B cell (primary cell): ENCODE measurements around the gene GPR151. TPM values are rescaled to one million over a fixed set of nuclear protein-coding genes. Genes with fewer than 3 reads are reported as not detected.

Source experiments
- ATAC-seq: fragments of 200-7000 bp; cut with Tn5 transposase; one replicate; pipeline ENCODE4 v1.10.0; 2021; ENCODE audit warnings: low read depth, mild to moderate bottlenecking, moderate number of reproducible peaks, moderate library complexity
- CTCF ChIA-PET: fragments of 350-600 bp; sonication (Branson Sonifier 250); formaldehyde crosslinking; loops from one replicate; lab custom pipeline; 2021; ENCODE audit warnings: antibody characterized with exemption, inconsistent platforms; lab: Charles Lee
- POLR2A ChIA-PET: fragments of 350-600 bp; sonication (Branson Sonifier 250); formaldehyde crosslinking; loops from one replicate; lab custom pipeline; 2021; ENCODE audit warnings: antibody characterized with exemption; lab: Charles Lee
- DNase-seq: peaks from one replicate; pipeline ENCODE4 v3.0.0; 2013
- H2AFZ ChIP-seq: 2 replicates; pipeline ENCODE4 v1.6.1; 2012; ENCODE audit warnings: mild to moderate bottlenecking, low read depth, low read length; ENCODE audit not compliant: insufficient read depth, poor library complexity, severe bottlenecking
- H3K27ac ChIP-seq, 2 donors: 1 replicate in 1 of 2; 2 replicates in 1 of 2; pipeline ENCODE4 v1.5.1; 2012 to 2013; ENCODE audit warnings: low read length in 2 of 2, mild to moderate bottlenecking in 2 of 2, moderate library complexity in 1 of 2
- H3K27me3 ChIP-seq, 4 experiments: fragments of 200-600 bp in 1 of 4; sonication (generic) in 1 of 4; replicated peaks in 1 of 4; 1 replicate in 2 of 4; 2 replicates in 2 of 4; pipeline versions ENCODE4 v1.6.1 to v1.7.0; 2013 to 2016; ENCODE audit warnings: low read length in 3 of 4, mild to moderate bottlenecking in 2 of 4, mixed read lengths in 1 of 4, moderate library complexity in 1 of 4; ENCODE audit not compliant: insufficient read depth in 4 of 4, control insufficient read depth in 3 of 4; ENCODE audit errors: control extremely low read depth in 1 of 4
- H3K36me3 ChIP-seq, 2 experiments: replicated peaks in 1 of 2; 1 replicate in 1 of 2; 2 replicates in 1 of 2; pipeline versions ENCODE4 v1.6.1 to v1.7.1; 2013; ENCODE audit warnings: low read length in 1 of 2; ENCODE audit not compliant: insufficient read depth in 2 of 2, control insufficient read depth in 1 of 2; ENCODE audit errors: control extremely low read depth in 1 of 2, extremely low read depth in 1 of 2
- H3K4me1 ChIP-seq, 2 donors: fragments of 200-600 bp in 1 of 2; sonication (generic) in 1 of 2; 1 replicate in 1 of 2; 2 replicates in 1 of 2; pipeline versions ENCODE4 v1.5.1 to v1.6.1; 2013 to 2017; ENCODE audit warnings: low read length in 2 of 2; ENCODE audit not compliant: control insufficient read depth in 2 of 2, insufficient read depth in 2 of 2
- H3K4me2 ChIP-seq: replicated peaks from 2 replicates; pipeline ENCODE3; 2012; ENCODE audit warnings: mild to moderate bottlenecking, low read depth, low read length; ENCODE audit not compliant: poor library complexity, severe bottlenecking
- H3K4me3 ChIP-seq, 5 experiments: fragments of 200-600 bp in 1 of 5; sonication (generic) in 1 of 5; 1 replicate in 3 of 5; 2 replicates in 2 of 5; pipeline versions ENCODE4 v1.5.1 to v1.7.0; 2011 to 2016; ENCODE audit warnings: low read length in 4 of 5, mild to moderate bottlenecking in 4 of 5, low read depth in 2 of 5, control low read depth in 1 of 5, moderate library complexity in 1 of 5; ENCODE audit not compliant: insufficient read depth in 1 of 5; ENCODE audit errors: control extremely low read depth in 1 of 5, extremely low read depth in 1 of 5
- H3K79me2 ChIP-seq: fragments of 200-600 bp; sonication (generic); one replicate; pipeline ENCODE4 v1.6.0; 2016; ENCODE audit warnings: low read length; ENCODE audit not compliant: control insufficient read depth, insufficient read depth
- H3K9ac ChIP-seq: fragments of 200-600 bp; sonication (generic); 2 replicates; pipeline ENCODE4 v1.6.1; 2017; ENCODE audit warnings: mild to moderate bottlenecking, low read length, moderate library complexity
- H3K9me3 ChIP-seq, 3 donors: one replicate each; pipeline versions ENCODE4 v1.6.1 to v1.7.1; 2013; ENCODE audit warnings: low read length in 2 of 3; ENCODE audit not compliant: control insufficient read depth in 2 of 3, insufficient read depth in 1 of 3; ENCODE audit errors: control extremely low read depth in 1 of 3
- H4K20me1 ChIP-seq: 2 replicates; pipeline ENCODE4 v1.6.0; 2012; ENCODE audit warnings: mild to moderate bottlenecking, low read length; ENCODE audit not compliant: insufficient read depth, control insufficient read depth, poor library complexity, severe bottlenecking
- H3K27ac Mint-ChIP-seq: one replicate; pipeline ENCODE4 v1.8.0; 2021; ENCODE audit warnings: mixed read lengths
- H3K27me3 Mint-ChIP-seq: one replicate; pipeline ENCODE4 v1.8.0; 2021; ENCODE audit warnings: mixed read lengths
- H3K4me1 Mint-ChIP-seq: one replicate; pipeline ENCODE4 v1.8.0; 2021; ENCODE audit warnings: mixed read lengths
- H3K4me3 Mint-ChIP-seq: one replicate; pipeline ENCODE4 v1.8.0; 2021; ENCODE audit warnings: mixed read lengths
- H3K9me3 Mint-ChIP-seq: one replicate; pipeline ENCODE4 v1.8.0; 2022; ENCODE audit warnings: mixed read lengths; ENCODE audit not compliant: insufficient read depth
- EZH2 ChIP-seq: IDR thresholded peaks from 2 replicates; pipeline ENCODE4 v1.6.1; 2012; ENCODE audit warnings: borderline replicate concordance, low read depth, mild to moderate bottlenecking, moderate library complexity, low read length; ENCODE audit not compliant: insufficient read depth, poor library complexity, severe bottlenecking
- WGBS: methylation state at CpG from one replicate; pipeline ENCODE4 v1.1.5; 2013; ENCODE audit warnings: missing lambda C conversion rate; ENCODE audit not compliant: insufficient coverage; 5-methylcytosine and 5-hydroxymethylcytosine counted together
- intact Hi-C: fragments of 100-400 bp; cut with micrococcal nuclease; formaldehyde crosslinking; loops from one replicate; pipeline ENCODE4 v1.10.0; 2022
- polyA plus RNA-seq: library from polyadenylated mRNA; depleted of rRNA; stranded (reverse); fragments of >200 nt; gene quantifications from 2 replicates; pipeline ENCODE4 v1.2.3, GENCODE V29; 2012
- total RNA-seq, 2 donors: library from RNA; stranded (reverse); fragments of 120-200 nt in 1 of 2; gene quantifications; 1 replicate in 1 of 2; 2 replicates in 1 of 2; pipeline versions ENCODE4 v1.2.3 to v1.2.4, GENCODE V29; 2013 to 2022
- TF ChIP-seq, protein P1 (sequence below): fragments of 200-600 bp; IDR thresholded peaks from one replicate; pipeline ENCODE4 v1.8.0; 2022; ENCODE audit warnings: antibody characterized with exemption, mild to moderate bottlenecking

GPR151 gene
- total and polyA plus RNA-seq, 2 donors (not counting 1 experiment from before 2014, with no cell fraction given), result not detected

DNA sequence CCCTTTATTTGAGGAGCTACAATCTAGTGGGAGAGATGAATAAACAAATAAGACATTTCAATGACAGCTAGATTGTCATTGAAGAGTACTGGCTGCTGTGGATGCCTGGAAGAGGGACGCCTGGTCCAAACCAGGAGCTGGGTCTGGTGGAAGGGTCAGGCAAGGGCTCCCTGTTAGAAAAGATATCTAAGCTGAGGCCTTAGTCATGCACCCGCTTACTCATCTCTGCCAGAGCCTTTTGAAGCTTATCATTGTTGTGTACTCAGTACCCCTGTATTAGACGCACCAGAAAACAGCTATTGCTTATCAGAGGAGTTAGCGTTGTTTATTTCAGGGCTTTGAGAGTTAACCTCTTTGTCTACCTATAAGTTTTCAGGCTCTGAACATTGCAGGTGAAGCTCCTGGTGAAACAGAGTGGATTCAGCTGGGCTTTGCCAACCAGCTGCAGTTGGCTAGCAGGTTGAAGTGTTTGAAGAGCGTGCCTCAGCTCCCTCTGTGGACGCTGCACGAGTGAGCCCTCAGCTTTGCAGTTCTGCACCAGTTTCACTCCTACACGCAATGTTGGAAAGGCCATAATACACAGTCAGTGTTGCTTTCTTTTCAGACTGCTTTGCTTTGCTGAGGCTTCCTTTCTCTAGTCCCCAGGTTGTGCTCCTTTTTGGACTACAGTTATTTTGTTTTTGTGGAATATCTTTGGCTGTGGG, 5.6 kb upstream of the GPR151 start:
- Histone ChIP-seq H3K4me3 (no peak overlapping the region), H2AFZ (no peak overlapping the region), H4K20me1 (no peaks in the 10 kb centered on the region), H3K27ac (no peak overlapping the region), H3K79me2 (no peaks in the 10 kb centered on the region), H3K9ac (no peak overlapping the region), H3K4me1 (no peaks in the 10 kb centered on the region), H3K36me3 (no peaks in the 10 kb centered on the region), H3K4me2 (no peak overlapping the region), H3K27me3 (peaks cover 0 to 3% (median 0%) of the 10 kb centered on the region in 4 experiments), H3K9me3 (no peaks in the 10 kb centered on the region)
- H3K4me1 Mint-ChIP-seq, result no peaks in the 10 kb centered on the region
- 92% methylated on average over 6 of the region's 8 CpGs for WGBS
- TF ChIP-seq, protein P1, sequence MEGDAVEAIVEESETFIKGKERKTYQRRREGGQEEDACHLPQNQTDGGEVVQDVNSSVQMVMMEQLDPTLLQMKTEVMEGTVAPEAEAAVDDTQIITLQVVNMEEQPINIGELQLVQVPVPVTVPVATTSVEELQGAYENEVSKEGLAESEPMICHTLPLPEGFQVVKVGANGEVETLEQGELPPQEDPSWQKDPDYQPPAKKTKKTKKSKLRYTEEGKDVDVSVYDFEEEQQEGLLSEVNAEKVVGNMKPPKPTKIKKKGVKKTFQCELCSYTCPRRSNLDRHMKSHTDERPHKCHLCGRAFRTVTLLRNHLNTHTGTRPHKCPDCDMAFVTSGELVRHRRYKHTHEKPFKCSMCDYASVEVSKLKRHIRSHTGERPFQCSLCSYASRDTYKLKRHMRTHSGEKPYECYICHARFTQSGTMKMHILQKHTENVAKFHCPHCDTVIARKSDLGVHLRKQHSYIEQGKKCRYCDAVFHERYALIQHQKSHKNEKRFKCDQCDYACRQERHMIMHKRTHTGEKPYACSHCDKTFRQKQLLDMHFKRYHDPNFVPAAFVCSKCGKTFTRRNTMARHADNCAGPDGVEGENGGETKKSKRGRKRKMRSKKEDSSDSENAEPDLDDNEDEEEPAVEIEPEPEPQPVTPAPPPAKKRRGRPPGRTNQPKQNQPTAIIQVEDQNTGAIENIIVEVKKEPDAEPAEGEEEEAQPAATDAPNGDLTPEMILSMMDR, result no peak
- TF ChIP-seq EZH2, result no peak
- H3K4me3 Mint-ChIP-seq, result no peak overlapping the region
- no peaks in the 10 kb centered on the region for H3K9me3 Mint-ChIP-seq
- H3K27ac Mint-ChIP-seq, result no peak overlapping the region
- ATAC-seq (no peak), DNase-seq (no peak)
- intact Hi-C loops, result no loop called here
- H3K27me3 Mint-ChIP-seq, result peaks cover 21% of the 10 kb centered on the region
- POLR2A ChIA-PET, result no interaction called here
- CTCF ChIA-PET, result interaction anchor here (1.2 to 1.9 kb wide), 2 partner anchors 10 to 12 kb away, joined by 4 to 15 read pairs; no protein-coding TSS in a partner anchor

GRCh38 chr5:146520731-146521130, 4.7 kb upstream of the GPR151 start:
- Histone ChIP-seq H3K79me2 (no peaks in the 10 kb centered on the region), H3K4me3 (no peak overlapping the region), H2AFZ (no peak overlapping the region), H4K20me1 (no peaks in the 10 kb centered on the region), H3K9me3 (no peaks in the 10 kb centered on the region), H3K27ac (no peak overlapping the region), H3K27me3 (peaks cover 0 to 3% (median 0%) of the 10 kb centered on the region in 4 experiments), H3K4me2 (no peak overlapping the region), H3K9ac (no peak overlapping the region), H3K36me3 (no peaks in the 10 kb centered on the region), H3K4me1 (no peaks in the 10 kb centered on the region)
- DNase-seq (no peak), ATAC-seq (no peak)
- H3K9me3 Mint-ChIP-seq, result no peaks in the 10 kb centered on the region
- peaks cover 21% of the 10 kb centered on the region for H3K27me3 Mint-ChIP-seq
- intact Hi-C loops, result no loop called here
- CTCF ChIA-PET, result interaction anchor here (1.2 to 1.9 kb wide), 2 partner anchors 10 to 13 kb away, joined by 4 to 15 read pairs; no protein-coding TSS in a partner anchor
- POLR2A ChIA-PET, result no interaction called here
- no peak for TF ChIP-seq EZH2
- TF ChIP-seq, protein P1, result no peak
- WGBS, result no CpG with 5 or more reads among the region's 2 CpGs
- H3K27ac Mint-ChIP-seq, result no peak overlapping the region
- peaks cover 2% of the 10 kb centered on the region for H3K4me1 Mint-ChIP-seq
- H3K4me3 Mint-ChIP-seq, result no peak overlapping the region
